NCI-H526 (cell line): Measurements from ENCODE around the gene SLC25A2.
"Not testable (repeated sequence)": the region's sequence is repeated elsewhere in the genome, so short reads cannot be mapped to it uniquely, and the experiment has no call there.

Source experiments
- DNase-seq, 2 experiments: peaks; one replicate each; lab custom pipeline; 2025; lab: John Stamatoyannopoulos, UW

The SLC25A2 gene

DNA sequence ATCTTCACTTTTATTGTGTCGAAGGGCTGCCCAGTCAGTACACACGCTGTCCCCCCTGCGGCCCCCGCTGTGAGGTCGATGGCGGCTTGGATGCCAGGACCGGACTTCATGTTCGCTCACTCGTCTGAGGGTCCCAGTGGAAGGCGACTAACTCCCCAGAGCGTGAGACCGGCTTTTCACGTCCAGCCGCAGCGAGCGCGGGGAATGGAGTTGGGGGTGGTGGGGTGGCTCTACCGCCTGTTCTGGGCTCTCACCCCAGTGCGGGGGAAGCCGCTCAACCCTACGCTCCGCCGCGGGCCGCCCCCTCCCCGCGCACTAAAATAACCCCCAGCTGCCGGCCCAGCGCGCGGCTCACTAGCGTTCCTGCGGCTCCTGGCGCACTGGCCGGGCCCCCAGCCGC lies at the start of gene SLC25A2:
Gene SLC25A2, minus strand, starts transcription at position 294 of the 400 bp plus-strand sequence. Its CDS starts 184 bp downstream, at position 110.
- DNase-seq, result no peak

DNA sequence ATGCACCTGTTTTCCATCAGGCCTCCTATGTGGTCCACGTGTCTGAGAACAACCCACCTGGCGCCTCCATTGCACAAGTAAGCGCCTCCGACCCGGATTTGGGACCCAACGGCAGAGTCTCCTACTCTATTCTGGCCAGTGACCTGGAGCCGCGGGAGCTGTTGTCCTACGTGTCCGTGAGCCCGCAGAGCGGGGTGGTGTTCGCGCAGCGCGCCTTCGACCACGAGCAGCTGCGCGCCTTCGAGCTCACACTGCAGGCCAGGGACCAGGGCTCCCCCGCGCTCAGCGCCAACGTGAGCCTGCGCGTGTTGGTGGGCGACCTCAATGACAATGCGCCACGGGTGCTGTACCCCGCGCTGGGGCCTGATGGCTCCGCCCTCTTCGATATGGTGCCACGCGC lies 47.7 kb upstream of the SLC25A2 start:
- no peak for DNase-seq

DNA sequence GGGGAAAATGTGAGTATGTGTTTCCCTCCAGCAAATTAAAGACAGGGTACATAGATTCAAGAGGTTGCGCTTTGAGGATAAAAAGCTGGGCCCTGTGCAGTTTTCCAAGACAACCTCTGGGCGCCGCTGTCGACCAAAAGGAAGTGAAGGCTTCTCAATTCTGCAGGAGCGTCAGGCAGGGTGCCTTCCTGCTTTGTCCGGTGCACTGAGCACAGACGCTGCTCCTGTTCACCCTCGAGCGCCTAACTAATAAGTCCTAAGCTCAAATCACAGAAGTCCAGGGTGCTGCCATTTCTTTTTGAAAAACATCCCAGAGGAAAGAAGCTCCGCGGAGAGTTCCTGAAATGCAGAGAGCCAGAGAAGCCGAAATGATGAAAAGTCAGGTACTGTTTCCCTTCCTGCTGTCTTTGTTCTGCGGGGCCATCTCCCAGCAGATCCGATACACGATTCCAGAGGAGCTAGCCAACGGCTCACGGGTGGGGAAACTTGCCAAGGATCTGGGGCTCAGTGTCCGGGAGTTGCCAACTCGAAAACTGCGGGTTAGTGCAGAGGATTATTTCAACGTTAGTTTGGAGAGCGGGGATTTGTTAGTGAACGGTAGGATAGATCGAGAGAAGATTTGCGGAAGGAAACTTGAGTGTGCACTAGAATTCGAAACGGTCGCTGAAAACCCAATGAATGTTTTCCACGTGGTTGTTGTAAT lies 46.2 kb upstream of the SLC25A2 start, which contains the start of gene PCDHGB1:
Gene PCDHGB1, plus strand, starts transcription at position 183 of the 703 bp plus-strand sequence. Its CDS starts 162 bp downstream, at position 345.
- DNase-seq, result peak; percentile 62 to 74

DNA sequence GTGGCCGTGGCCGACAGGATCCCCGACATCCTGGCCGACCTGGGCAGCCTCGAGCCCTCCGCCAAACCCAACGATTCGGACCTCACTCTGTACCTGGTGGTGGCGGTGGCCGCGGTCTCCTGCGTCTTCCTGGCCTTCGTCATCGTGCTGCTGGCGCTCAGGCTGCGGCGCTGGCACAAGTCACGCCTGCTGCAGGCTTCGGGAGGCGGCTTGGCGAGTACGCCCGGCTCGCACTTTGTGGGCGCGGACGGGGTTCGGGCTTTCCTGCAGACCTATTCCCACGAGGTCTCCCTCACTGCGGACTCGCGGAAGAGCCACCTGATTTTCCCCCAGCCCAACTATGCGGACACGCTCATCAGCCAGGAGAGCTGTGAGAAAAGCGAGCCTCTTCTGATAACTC lies 42.2 kb upstream of the SLC25A2 start:
- DNase-seq, result not testable (repeated sequence)

DNA sequence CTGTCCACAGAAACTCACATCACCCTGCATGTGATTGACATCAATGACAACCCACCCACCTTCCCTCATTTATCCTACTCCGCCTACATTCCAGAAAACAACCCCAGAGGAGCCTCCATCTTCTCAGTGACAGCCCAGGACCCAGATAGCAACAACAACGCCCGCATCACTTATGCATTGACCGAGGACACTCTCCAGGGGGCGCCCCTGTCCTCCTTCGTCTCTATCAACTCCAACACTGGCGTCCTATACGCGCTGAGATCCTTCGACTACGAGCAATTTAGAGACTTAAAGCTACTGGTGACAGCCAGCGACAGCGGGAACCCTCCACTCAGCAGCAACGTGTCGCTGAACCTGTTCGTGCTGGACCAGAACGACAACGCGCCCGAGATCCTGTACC lies 41.5 kb upstream of the SLC25A2 start:
- no peak for DNase-seq

DNA sequence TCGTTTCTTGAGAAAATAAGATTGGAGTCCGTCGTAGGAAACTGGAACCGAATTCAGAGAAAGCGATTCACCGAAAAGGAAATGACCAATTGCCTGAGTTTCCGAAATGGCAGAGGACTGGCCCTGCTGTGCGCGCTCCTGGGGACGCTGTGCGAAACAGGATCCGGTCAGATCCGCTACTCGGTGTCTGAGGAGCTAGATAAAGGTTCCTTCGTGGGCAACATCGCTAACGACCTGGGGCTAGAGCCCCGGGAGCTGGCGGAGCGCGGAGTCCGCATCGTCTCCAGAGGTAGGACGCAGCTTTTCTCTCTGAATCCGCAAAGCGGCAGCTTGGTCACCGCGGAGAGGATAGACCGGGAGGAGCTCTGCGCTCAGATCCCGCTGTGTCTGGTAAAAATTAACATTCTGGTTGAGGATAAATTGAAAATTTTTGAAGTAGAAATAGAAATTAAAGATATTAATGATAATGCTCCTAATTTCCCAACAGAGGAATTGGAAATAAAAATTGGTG lies 40.2 kb upstream of the SLC25A2 start:
- DNase-seq, result no peak

DNA sequence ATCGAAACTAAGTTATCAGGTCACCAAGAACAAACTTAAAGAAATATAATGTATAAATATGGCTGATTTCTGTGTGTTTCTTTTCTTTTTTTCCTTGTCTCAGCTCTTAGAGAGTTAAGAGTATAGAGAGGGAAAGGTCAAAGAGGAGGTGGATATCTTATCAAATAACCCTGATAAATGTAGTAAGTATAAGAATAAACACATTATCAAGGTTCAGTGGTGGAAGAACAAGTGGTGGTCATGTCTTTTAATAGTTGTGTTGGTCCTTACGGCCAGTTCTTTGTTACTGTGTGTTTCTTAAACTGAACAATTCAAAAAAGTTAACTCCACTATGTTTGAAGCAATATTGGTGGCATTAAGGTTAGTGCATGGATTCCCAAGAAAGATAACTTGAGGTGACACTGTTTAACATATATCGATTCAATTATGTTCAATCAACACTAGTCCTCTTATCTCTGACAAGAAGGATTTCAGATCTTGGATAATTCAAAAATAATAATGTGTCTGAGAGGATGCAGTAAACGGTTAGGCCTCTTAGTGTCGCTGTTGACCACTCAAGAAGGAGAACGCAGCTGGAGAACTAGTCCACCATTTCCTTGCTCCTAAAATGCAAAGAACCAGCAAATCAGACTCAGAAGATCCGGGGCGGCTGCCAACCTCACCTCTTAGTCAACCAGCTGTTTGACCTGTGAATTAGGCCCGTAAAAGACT lies 39.5 kb upstream of the SLC25A2 start, which contains the start of gene PCDHGA3:
Gene PCDHGA3, plus strand, starts transcription at position 588 of the 711 bp plus-strand sequence. CDS start 205 bp downstream, outside the sequence.
- peak in 1 of 2 experiments; percentile 15 for DNase-seq

DNA sequence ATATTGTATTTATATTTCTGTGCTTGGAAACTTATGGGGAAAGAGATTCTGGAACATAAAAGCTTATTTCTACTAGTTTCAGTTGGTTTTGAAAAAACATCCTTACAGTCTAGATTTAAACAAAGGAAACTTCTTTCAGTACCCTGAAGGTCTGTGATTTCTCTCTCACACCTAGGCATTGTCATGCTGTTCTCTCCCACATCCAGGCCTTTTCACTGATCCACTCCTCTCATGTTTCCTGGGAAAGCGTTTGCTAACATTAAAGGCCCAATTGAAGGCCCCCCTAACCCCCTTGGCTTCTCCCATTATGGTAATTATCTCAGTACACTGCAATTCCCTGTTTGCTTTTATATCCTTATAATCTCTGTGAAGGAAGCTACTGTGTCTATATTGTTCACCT lies 38.9 kb upstream of the SLC25A2 start:
- DNase-seq, result no peak

DNA sequence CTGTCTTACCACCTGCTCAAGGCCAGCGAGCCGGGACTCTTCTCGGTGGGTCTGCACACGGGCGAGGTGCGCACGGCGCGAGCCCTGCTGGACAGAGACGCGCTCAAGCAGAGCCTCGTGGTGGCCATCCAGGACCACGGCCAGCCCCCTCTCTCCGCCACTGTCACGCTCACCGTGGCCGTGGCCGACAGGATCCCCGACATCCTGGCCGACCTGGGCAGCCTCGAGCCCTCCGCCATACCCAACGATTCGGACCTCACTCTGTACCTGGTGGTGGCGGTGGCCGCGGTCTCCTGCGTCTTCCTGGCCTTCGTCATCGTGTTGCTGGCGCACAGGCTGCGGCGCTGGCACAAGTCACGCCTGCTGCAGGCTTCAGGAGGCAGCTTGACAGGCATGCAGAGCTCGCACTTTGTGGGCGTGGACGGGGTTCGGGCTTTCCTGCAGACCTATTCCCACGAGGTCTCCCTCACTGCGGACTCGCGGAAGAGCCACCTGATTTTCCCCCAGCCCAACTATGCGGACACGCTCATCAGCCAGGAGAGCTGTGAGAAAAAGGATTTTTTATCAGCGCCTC lies 37.0 kb upstream of the SLC25A2 start:
- not testable (repeated sequence) for DNase-seq

DNA sequence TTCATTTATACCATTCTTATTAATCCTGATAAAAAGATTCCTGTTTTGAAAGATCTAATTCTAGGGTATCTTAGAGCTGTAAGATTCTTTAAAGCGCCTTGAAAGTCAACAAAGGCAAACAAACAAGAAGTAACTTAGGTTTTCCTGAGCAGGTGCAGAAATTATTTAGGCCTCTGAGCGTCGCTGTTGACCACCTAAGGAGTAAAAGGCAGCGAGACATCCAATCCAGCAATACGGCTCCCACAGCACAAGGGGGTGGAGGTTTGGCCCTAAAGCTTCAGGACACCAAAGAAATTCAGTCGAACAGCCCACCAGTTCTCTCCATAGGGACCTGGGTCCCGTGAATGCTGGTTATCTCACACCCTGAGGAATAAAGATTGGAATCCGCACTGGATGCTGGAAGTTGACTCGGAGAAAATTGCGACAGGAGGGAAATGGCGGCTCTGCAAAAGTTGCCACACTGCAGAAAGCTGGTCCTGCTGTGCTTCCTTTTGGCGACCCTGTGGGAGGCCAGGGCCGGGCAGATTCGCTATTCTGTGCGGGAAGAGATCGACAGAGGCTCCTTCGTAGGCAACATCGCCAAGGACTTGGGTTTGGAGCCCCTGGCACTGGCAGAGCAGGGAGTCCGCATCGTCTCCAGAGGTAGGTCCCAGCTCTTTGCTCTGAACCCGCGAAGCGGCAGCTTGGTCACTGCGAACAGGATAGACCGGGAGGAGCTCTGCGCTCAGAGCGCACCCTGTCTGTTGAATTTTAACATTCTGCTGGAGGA lies 34.9 kb upstream of the SLC25A2 start, which contains the start of gene PCDHGA2:
Gene PCDHGA2, plus strand, starts transcription at position 223 of the 769 bp plus-strand sequence.
- peak; percentile 11 to 42 for DNase-seq

DNA sequence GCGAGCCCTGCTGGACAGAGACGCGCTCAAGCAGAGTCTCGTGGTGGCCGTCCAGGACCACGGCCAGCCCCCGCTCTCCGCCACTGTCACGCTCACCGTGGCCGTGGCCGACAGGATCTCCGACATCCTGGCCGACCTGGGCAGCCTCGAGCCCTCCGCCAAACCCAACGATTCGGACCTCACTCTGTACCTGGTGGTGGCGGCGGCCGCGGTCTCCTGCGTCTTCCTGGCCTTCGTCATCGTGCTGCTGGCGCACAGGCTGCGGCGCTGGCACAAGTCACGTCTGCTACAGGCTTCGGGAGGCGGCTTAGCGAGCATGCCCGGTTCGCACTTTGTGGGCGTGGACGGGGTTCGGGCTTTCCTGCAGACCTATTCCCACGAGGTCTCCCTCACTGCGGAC lies 28.7 kb upstream of the SLC25A2 start:
- not testable (repeated sequence) for DNase-seq

DNA sequence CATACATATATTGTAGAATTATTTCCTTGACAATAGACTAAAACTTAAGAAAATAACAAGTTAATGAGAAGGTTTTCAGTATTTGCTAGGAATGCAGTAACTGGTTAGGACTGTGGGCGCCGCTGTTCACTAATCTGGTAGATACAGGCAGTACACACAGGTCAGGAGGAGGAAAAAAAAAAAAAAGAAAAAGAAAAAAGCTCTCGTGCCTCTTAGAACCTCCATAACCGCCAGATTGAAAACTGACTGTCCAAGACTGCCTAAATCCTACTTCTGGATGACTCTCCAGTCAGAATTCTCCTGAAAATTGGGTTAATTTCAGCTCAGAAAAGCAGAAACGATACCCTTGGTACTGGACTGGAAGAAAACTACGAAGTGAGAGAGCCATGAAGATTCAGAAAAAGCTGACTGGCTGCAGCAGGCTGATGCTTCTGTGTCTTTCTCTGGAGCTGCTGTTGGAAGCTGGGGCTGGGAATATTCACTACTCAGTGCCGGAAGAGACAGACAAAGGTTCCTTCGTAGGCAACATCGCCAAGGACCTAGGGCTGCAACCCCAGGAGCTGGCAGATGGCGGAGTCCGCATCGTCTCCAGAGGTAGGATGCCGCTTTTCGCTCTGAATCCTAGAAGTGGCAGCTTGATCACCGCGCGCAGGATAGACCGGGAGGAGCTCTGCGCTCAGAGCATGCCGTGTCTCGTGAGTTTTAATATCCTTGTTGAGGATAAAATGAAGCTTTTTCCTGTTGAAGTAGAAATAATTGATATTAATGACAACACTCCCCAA lies 26.6 kb upstream of the SLC25A2 start, which contains the start of gene PCDHGA1:
Gene PCDHGA1, plus strand, starts transcription at position 216 of the 782 bp plus-strand sequence.
- peak; percentile 34 to 79 for DNase-seq

DNA sequence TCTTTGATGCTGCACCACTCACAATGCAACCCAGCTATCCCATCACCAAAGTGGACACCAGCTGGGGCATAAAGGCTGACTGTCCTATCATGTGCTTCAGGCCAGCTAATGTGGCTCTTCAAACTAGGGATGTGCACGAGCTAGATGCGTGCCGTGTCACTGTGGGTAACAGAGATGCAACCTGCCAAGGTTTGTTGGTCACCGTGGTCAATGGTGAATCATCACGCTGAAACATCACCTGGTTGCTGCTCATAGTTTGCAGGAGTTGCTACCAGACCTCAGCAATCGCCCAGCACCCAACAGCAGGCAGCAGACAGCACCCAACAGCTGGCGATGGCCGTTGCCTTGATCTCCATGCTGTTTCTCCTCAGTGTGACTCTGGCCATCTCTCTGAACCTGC lies 24.4 kb upstream of the SLC25A2 start:
- no peak for DNase-seq

DNA sequence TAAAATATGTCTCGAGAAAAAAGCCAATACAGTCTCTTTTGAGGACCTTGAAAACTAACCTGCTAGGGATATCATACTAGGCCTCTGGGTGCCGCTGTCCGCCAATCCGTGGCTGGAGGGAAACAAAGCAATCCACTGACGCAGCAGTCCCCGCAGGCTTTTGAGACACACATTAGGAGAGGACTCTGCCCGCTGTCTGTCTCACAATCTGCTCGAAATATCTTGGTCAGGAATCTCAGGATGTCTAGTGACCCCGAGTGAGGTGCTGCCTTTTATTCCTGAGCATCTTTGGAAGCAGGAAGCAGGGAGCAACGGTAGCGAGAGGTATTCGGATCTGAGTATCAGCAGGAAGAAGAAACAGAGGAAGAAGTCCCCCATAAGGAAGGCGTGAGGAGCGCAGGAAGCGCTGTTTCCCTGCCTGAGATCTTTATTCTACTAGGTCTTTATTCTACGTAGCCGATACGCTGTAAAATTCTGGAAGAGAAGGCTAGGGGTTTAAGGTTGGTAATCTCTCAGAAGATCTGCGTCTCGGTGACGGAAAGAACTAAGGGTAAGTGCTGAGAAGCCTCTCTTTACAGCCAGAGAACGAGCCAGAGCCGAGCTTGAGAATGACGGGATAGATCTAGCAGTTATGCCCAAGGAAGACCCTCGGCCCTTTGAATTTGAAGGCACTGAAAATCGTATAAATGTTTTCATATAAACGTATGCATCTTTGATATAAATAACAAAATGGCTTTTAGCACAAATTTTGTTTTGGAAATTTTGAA lies 22.4 kb upstream of the SLC25A2 start:
- peak; percentile 13 to 76 for DNase-seq

DNA sequence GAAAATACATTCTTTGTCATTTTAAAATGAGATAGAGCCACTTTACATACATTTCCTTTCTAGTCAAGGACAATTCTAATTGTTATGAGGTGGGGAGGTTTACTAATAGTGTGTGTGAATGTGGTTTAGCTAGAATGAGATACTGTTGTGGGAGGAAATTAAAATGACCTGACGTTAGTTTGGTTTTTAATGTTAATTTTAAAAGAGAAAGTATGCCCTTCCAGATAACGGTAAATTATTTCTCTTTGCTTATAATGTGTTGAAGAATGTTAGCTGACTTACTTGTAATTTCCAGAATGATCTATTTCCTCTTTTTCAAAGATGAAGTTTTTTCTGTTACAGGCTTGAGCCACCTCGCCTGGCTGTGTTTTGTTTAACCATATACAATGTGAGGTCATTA lies 18.4 kb upstream of the SLC25A2 start:
- DNase-seq, result no peak

DNA sequence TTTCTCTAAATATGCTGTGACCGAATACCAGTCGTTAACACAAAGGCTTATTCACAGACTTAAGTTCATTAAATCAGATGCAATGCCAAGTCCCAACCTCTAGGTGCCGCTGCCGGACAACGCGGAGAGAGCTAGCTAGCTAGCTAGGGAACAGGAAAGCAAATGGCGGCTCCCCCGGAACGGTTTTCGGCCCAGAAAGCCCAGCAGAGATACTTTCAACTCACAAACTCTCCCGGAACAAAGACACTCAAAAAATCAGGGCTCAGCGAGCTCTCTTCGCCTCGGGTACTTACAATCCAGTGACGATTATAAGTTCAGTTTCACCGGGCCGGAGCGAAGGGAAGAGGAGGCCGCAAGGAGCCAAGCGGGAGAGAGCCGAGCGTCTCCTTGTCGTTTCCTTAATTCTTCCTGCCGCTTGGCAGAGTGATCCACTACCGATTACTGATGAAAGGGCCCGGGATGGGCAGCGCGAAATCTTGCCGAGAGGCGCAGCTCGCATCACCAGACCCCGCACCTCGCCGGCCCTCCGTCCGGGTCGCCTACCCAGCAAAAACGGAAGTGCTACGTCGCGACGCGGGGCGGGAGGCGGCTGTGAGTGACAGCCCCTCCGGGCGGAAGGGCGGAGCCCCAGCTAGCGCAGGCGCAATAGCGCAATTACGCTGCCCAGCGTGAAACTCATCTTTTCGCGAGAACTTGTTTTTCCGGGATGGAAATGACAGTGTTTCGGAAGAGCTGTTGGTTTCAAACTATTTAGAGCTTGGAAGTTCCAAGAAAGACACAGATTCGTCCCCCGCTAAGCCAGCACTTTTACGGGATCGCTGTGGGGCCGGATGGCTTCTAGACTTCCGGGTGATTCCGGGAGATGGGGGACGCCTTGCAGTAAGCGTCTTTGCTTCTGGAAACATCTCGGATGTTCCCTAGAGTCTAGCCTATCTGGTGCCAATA lies 16.6 kb upstream of the SLC25A2 start, which contains the start of gene TAF7:
Gene TAF7, minus strand, starts transcription at position 560 of the 945 bp plus-strand sequence. CDS start 740 bp downstream, outside the sequence.
- DNase-seq, result peak; percentile 86 to 94

DNA sequence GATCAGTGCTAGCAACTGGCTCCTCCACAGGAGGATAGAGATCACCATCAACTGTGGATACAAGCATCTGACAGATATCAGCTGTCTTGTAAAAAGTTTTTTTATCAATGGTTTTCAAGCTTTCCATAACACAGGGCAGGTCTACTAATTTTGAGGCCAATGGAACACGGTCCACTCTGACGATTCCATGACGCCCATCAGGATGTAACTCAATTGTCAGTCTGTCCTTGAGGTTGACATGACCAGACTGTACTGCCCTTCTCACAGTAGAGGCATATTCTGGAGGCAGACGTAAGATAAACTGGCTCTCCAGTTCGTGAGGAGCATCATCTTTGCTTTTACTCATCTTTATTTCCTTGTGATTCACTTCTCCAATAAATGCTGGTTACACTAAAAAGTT lies 15.8 kb upstream of the SLC25A2 start:
- DNase-seq, result no peak

DNA sequence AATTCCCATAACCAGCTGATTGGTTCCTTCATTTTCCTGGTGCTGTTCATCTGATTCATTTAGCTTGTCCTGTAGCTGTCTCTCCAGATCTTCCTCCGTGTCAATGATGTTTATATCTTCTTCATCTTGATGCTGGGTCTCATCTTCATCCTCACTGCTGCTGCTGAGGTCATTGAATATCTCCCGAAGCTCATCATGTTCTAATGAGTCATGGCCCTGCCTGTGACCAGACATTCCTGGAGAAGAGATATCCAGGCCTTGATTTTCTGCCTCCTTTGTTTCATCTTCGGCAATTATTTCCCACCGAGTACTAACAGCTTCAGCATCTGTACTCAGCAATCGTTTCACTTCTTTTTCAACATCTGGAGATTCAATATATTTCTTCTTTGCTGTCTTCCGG lies 15.4 kb upstream of the SLC25A2 start:
- DNase-seq, result no peak

DNA sequence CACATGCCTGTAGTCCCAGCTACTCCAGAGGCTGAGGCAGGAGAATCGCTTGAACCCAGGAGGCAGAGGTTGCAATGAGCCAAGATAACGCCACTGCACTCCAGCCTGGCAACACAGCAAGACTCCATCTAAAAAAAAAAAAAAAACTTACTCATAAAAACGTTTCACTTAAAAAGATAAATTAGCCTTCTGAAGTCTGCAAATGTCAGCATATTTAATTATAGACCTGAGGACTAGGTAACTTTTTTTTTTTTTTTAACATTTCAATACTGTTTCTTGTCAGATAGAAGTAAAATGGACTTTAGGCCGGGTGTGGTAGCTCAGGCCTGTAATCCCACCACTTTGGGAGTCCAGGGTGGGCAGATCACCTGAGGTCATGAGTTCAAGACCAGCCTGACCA lies 13.1 kb upstream of the SLC25A2 start:
- not testable (repeated sequence) for DNase-seq
